ENCODE data around the gene ADAMTS17.
A peak's percentile ranks its signal among the peaks of the same experiment; 100 is the strongest.

The ADAMTS17 gene

DNA sequence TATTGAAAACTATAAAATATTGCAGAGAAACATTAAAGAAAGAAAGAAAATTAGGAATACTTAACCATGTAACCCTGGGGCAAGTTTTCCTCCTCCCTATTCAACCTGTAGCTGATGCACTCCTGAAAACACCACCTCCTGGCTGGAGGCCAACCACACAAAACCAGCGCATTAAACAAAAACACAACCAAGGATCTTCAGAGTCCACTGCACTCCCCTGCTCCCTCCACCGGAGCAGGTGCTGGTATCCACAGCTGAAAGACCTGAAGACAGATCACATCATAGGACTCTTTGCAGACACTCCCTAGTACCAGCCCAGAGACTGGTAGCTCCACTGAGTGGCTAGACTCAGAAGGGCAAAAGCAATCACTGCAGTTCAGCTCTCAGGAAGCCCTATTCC, 13.6 kb upstream of the ADAMTS17 start:
- Histone ChIP-seq H3K27ac (ENCODE audit: low read length) (no peak overlapping the region), H3K27me3 (ENCODE audit: low read depth, low read length) (peaks cover 7% of the 10 kb centered on the region; the same call in 1 of the 2 replicates), H3K79me2 (ENCODE audit: low read length) (no peaks in the 10 kb centered on the region), H3K4me2 (ENCODE audit: low read length) (no peak overlapping the region), H4K20me1 (ENCODE audit: insufficient read depth, low read length) (no peaks in the 10 kb centered on the region), H3K9ac (ENCODE audit: low read length) (no peak overlapping the region), H3K9me3 (ENCODE audit: insufficient read depth, low read length) (no peaks in the 10 kb centered on the region), H3K4me3 (ENCODE audit: low read length) (no peak overlapping the region), H3K4me1 (ENCODE audit: low read length) (peaks cover 11% of the 10 kb centered on the region), H3K36me3 (replicated peaks; ENCODE audit: low read depth, low read length) (no peaks in the 10 kb centered on the region), H2AFZ (ENCODE audit: low read depth, low read length) (no peak overlapping the region)
- no peak for TF ChIP-seq EZH2phosphoT487 (IDR thresholded peaks at IDR 0.05; ENCODE audit: low read depth)
- no peak for TF ChIP-seq CTCF (IDR thresholded peaks at IDR 0.05; ENCODE audit: low read depth, low read length)

- H4K20me1 ChIP-seq (ENCODE audit: insufficient read depth, low read length) = no peaks in the 10 kb centered on the region
- no peak overlapping the region for H2AFZ ChIP-seq (ENCODE audit: low read depth, low read length)
- H3K4me2 ChIP-seq (ENCODE audit: low read length) = no peak overlapping the region
- H3K4me3 ChIP-seq (ENCODE audit: low read length) = no peak overlapping the region
- no peak overlapping the region for H3K9ac ChIP-seq (ENCODE audit: low read length)
- H3K4me1 ChIP-seq (ENCODE audit: low read length) = peaks cover 13% of the 10 kb centered on the region
- H3K27me3 ChIP-seq (ENCODE audit: low read depth, low read length) = peaks cover 7% of the 10 kb centered on the region; the same call in 1 of the 2 replicates
- no peaks in the 10 kb centered on the region for H3K9me3 ChIP-seq (ENCODE audit: insufficient read depth, low read length)
- no peak overlapping the region for H3K27ac ChIP-seq (ENCODE audit: low read length)
- H3K79me2 ChIP-seq (ENCODE audit: low read length) = no peaks in the 10 kb centered on the region
- no peaks in the 10 kb centered on the region for H3K36me3 ChIP-seq (replicated peaks; ENCODE audit: low read depth, low read length)
- TF ChIP-seq EZH2phosphoT487 (IDR thresholded peaks at IDR 0.05; ENCODE audit: low read depth) (no peak), CTCF (IDR thresholded peaks at IDR 0.05; ENCODE audit: low read depth, low read length) (no peak)
Observed at GRCh38 chr15:100353449-100353848, 11.7 kb upstream of the ADAMTS17 start.

DNA sequence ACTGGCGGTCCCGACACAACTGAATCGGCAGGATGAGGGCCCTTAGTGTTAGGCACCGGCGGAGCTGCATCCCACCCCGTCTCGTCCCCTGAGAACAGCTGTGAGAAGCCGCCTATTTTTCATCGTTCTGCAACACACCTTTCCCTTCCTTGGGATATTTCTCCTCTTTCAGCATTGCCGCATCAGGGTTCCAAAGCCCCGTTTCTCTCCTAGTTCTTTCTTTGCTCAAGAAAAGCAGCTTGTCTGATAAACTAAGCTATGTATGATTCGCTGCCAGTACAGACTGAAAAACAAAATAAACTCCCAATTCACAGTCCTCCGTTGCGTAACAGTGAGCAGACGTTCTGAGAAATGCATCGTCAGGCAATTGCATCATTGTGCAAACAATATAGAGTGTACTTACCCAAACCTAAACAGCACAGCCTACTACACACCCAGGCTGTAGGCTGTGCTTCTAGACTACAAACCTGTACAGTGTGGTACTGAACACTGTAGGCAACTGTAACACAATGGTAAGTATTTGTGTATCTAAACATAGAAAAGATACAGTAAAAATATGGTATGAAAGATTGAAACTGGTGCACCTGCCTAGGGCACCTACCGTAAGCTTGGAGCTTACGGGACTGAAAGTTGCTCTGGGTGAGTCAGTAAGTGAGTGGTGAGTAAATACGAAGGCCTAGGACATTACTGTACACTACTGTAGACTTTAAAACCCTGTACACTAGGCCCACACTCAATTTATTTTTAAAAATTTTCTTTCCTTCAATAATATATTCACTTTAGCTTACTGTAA, 8.9 kb upstream of the ADAMTS17 start:
- Histone ChIP-seq H3K36me3 (replicated peaks; ENCODE audit: low read depth, low read length) (no peaks in the 10 kb centered on the region), H2AFZ (ENCODE audit: low read depth, low read length) (peak overlapping the region; percentile 100), H3K4me2 (ENCODE audit: low read length) (peak overlapping the region; percentile 92), H3K27ac (ENCODE audit: low read length) (no peak overlapping the region), H3K4me1 (ENCODE audit: low read length) (peaks cover 13% of the 10 kb centered on the region), H3K9me3 (ENCODE audit: insufficient read depth, low read length) (no peaks in the 10 kb centered on the region), H3K9ac (ENCODE audit: low read length) (peak overlapping the region; percentile 93; the same call in 1 of the 2 replicates), H4K20me1 (ENCODE audit: insufficient read depth, low read length) (no peaks in the 10 kb centered on the region), H3K27me3 (ENCODE audit: low read depth, low read length) (peaks cover 7% of the 10 kb centered on the region; the same call in 1 of the 2 replicates), H3K79me2 (ENCODE audit: low read length) (no peaks in the 10 kb centered on the region), H3K4me3 (ENCODE audit: low read length) (peak overlapping the region; percentile 96)
- TF ChIP-seq EZH2phosphoT487 (IDR thresholded peaks at IDR 0.05; ENCODE audit: low read depth) (no peak), CTCF (IDR thresholded peaks at IDR 0.05; ENCODE audit: low read depth, low read length) (no peak)

- no peaks in the 10 kb centered on the region for H3K36me3 ChIP-seq (replicated peaks; ENCODE audit: low read depth, low read length)
- 0 out of 2 replicates have a peak overlapping the region, but pooled peaks have one; percentile 27 for H3K27ac ChIP-seq (ENCODE audit: low read length)
- no peaks in the 10 kb centered on the region for H3K79me2 ChIP-seq (ENCODE audit: low read length)
- no peaks in the 10 kb centered on the region for H3K9me3 ChIP-seq (ENCODE audit: insufficient read depth, low read length)
- no peak for TF ChIP-seq EZH2phosphoT487 (IDR thresholded peaks at IDR 0.05; ENCODE audit: low read depth)
- peak; percentile 81 for TF ChIP-seq CTCF (IDR thresholded peaks at IDR 0.05; ENCODE audit: low read depth, low read length)
- H2AFZ ChIP-seq (ENCODE audit: low read depth, low read length) = peak overlapping the region; percentile 100
- peak overlapping the region; percentile 92 for H3K4me2 ChIP-seq (ENCODE audit: low read length)
- H4K20me1 ChIP-seq (ENCODE audit: insufficient read depth, low read length) = no peaks in the 10 kb centered on the region
- H3K4me3 ChIP-seq (ENCODE audit: low read length) = peak overlapping the region; percentile 96
- peaks cover 7% of the 10 kb centered on the region; the same call in 1 of the 2 replicates for H3K27me3 ChIP-seq (ENCODE audit: low read depth, low read length)
- H3K4me1 ChIP-seq (ENCODE audit: low read length) = peaks cover 13% of the 10 kb centered on the region
- peak overlapping the region; percentile 93 for H3K9ac ChIP-seq (ENCODE audit: low read length)
Observed at GRCh38 chr15:100349696-100350433, 8.1 kb upstream of the ADAMTS17 start.

All from OCI-LY3 (cell line).